ENCODE data around the gene SDC1. TPM values are rescaled to one million over a fixed set of nuclear protein-coding genes. Genes with fewer than 3 reads are reported as not detected.

Gene SDC1
- polyA plus RNA-seq, 1 of the 3 experiments (the other 2 are of a cell fraction): 122 TPM

DNA sequence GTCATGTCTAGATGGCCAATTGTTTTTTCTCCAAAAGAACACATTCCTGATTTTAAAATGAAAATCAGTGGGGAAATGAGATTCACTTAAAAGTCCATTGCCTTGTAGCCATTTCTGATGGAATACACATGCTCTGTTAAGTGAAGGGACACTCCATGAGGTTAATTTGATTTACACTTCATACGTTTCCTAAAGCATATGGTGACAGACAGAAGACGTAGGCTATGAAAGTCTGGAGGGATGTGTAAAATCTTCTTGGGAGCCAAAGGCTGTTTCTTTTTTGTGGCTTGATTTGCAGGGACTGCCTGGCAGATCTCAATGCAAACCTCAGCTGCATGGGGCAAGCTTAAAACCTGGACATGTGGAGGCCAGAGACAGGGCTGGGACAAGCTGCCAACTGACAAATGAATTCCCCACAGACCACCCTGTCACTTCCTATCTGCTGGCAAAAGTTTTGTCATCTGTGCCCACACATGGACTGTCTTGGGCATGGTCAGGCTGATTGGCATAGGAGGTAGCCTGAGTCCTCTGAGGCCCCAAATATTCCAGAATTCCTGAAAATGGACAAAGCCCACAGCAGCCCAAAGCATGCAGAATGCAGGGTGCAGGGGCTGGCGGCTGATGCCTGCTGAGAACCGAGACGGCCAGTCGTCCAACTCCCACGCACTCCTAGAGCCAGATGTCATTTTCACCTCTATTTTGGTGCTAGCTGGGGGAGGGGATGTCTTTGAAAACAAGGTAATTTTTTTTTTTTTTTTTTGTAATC is 73.9 kb downstream of the SDC1 start (continued):
- TF ChIP-seq, protein P1, sequence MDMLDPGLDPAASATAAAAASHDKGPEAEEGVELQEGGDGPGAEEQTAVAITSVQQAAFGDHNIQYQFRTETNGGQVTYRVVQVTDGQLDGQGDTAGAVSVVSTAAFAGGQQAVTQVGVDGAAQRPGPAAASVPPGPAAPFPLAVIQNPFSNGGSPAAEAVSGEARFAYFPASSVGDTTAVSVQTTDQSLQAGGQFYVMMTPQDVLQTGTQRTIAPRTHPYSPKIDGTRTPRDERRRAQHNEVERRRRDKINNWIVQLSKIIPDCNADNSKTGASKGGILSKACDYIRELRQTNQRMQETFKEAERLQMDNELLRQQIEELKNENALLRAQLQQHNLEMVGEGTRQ (IDR thresholded peaks at IDR 0.05; ENCODE audit: borderline replicate concordance, low read depth, low read length): no peak; the same call in 1 of the 2 replicates
- TF ChIP-seq RFX5 (IDR thresholded peaks at IDR 0.05; ENCODE audit: low read length) (no peak), FOSL2 (IDR thresholded peaks at IDR 0.05; ENCODE audit: borderline replicate concordance, low read depth) (no peak), MXI1 (IDR thresholded peaks at IDR 0.05; ENCODE audit: low read depth, low read length) (peak; percentile 57; the same call in 1 of the 2 replicates)
- TF ChIP-seq, protein P2, sequence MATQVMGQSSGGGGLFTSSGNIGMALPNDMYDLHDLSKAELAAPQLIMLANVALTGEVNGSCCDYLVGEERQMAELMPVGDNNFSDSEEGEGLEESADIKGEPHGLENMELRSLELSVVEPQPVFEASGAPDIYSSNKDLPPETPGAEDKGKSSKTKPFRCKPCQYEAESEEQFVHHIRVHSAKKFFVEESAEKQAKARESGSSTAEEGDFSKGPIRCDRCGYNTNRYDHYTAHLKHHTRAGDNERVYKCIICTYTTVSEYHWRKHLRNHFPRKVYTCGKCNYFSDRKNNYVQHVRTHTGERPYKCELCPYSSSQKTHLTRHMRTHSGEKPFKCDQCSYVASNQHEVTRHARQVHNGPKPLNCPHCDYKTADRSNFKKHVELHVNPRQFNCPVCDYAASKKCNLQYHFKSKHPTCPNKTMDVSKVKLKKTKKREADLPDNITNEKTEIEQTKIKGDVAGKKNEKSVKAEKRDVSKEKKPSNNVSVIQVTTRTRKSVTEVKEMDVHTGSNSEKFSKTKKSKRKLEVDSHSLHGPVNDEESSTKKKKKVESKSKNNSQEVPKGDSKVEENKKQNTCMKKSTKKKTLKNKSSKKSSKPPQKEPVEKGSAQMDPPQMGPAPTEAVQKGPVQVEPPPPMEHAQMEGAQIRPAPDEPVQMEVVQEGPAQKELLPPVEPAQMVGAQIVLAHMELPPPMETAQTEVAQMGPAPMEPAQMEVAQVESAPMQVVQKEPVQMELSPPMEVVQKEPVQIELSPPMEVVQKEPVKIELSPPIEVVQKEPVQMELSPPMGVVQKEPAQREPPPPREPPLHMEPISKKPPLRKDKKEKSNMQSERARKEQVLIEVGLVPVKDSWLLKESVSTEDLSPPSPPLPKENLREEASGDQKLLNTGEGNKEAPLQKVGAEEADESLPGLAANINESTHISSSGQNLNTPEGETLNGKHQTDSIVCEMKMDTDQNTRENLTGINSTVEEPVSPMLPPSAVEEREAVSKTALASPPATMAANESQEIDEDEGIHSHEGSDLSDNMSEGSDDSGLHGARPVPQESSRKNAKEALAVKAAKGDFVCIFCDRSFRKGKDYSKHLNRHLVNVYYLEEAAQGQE (IDR thresholded peaks at IDR 0.05; ENCODE audit: low read depth, low read length): no peak

Small RNAs within 50 kb of the gene (small RNA-seq; reads per million reads assigned to genes)
- 0 reads per million in 7 experiments for gene RN7SL140P
- 0 reads per million in 7 experiments for gene RNU6-961P
- 0 to 5.7 (median 0.59) reads per million in 7 experiments for gene RNU7-113P

Other genes starting within 250 kb of the SDC1 start
- gene WDR35, start 235.0 kb downstream of the SDC1 start, polyA plus RNA-seq (2012; rRNA removed): 8.6 and 12.1 TPM in 2 replicates
- 4.0 and 5.9 TPM in 2 replicates for gene MATN3, start 212.5 kb downstream of the SDC1 start, polyA plus RNA-seq (2012; rRNA removed)
- gene LAPTM4A, start 173.5 kb downstream of the SDC1 start, polyA plus RNA-seq (2012; rRNA removed): 306 and 350 TPM in 2 replicates
- 19.7 and 29.7 TPM in 2 replicates for gene PUM2, start 125.7 kb upstream of the SDC1 start, polyA plus RNA-seq (2012; rRNA removed)
- 43.5 and 50.3 TPM in 2 replicates for gene RHOB, start 221.9 kb upstream of the SDC1 start, polyA plus RNA-seq (2012; rRNA removed)